HUES64 (cell line): ENCODE data around the gene PCSK6.
"Not testable (repeated sequence)": the region's sequence is repeated elsewhere in the genome, so short reads cannot be mapped to it uniquely, and the experiment has no call there.

Source experiments
- H3K27ac ChIP-seq: 2 replicates; pipeline ENCODE4 v1.7.0; 2013; ENCODE audit warnings: low read depth, low read length, inconsistent platforms
- H3K27me3 ChIP-seq: 2 replicates; pipeline ENCODE4 v1.6.1; 2013; ENCODE audit warnings: mild to moderate bottlenecking, low read length; ENCODE audit not compliant: insufficient read depth
- H3K36me3 ChIP-seq: 2 replicates; pipeline ENCODE4 v1.6.1; 2013; ENCODE audit warnings: mild to moderate bottlenecking, low read length; ENCODE audit not compliant: insufficient read depth
- H3K4me1 ChIP-seq: 2 replicates; pipeline ENCODE4 v1.6.1; 2013; ENCODE audit warnings: mild to moderate bottlenecking, low read length, moderate library complexity; ENCODE audit not compliant: insufficient read depth
- H3K4me3 ChIP-seq: 2 replicates; pipeline ENCODE4 v1.5.1; 2013; ENCODE audit warnings: mild to moderate bottlenecking, low read length, moderate library complexity
- H3K9ac ChIP-seq: 2 replicates; pipeline ENCODE4 v1.6.1; 2013; ENCODE audit warnings: mild to moderate bottlenecking, low read depth, low read length
- H3K9me3 ChIP-seq: 2 replicates; pipeline ENCODE4 v1.6.1; 2013; ENCODE audit warnings: low read depth, low read length; ENCODE audit not compliant: insufficient read depth
- WGBS: fragments of 150-250, 120-280 bp; methylation state at CpG from one replicate; pipeline ENCODE4 v1.1.7; 2013; ENCODE audit warnings: missing lambda C conversion rate; 5-methylcytosine and 5-hydroxymethylcytosine counted together

PCSK6 gene

DNA sequence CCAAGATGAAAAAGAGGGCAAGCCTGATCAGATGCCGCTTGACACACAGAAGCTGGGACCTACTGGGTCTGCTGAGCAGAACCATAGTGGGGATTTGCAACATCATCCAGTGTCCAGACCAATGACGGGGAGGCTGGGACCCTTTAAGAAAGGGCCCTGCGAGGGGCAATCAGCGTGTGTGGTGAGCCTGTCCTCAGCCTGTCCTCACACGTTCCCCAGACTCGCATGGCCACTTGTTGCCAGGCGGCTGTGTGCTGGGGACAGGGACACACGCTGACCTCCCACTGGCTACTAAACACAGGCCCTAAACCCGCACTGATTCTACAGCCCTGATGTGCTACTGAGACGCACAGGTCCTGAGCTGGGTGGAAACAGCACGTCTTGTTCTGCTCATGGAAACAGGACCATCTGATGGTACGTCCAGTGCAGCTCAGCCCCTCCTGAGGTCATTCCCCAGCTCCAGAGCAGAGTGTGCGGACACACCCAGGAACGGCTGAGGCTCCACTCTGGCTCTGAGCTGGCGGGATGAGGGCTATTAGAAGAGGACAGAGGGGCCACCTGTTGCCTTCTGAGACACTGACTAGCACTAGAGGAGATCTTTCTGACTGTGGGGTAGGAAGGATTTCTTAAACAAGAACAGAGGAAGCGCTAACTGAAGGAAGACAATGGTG, 24.4 kb downstream of the PCSK6 start:
- H3K9me3 ChIP-seq: no peaks in the 10 kb centered on the region
- 89% methylated on average over 16 of the region's 16 CpGs for WGBS
- no peak overlapping the region for H3K4me3 ChIP-seq
- H3K4me1 ChIP-seq: no peaks in the 10 kb centered on the region
- no peak overlapping the region for H3K27ac ChIP-seq
- no peaks in the 10 kb centered on the region for H3K36me3 ChIP-seq
- H3K9ac ChIP-seq: no peak overlapping the region
- H3K27me3 ChIP-seq: no peaks in the 10 kb centered on the region

DNA sequence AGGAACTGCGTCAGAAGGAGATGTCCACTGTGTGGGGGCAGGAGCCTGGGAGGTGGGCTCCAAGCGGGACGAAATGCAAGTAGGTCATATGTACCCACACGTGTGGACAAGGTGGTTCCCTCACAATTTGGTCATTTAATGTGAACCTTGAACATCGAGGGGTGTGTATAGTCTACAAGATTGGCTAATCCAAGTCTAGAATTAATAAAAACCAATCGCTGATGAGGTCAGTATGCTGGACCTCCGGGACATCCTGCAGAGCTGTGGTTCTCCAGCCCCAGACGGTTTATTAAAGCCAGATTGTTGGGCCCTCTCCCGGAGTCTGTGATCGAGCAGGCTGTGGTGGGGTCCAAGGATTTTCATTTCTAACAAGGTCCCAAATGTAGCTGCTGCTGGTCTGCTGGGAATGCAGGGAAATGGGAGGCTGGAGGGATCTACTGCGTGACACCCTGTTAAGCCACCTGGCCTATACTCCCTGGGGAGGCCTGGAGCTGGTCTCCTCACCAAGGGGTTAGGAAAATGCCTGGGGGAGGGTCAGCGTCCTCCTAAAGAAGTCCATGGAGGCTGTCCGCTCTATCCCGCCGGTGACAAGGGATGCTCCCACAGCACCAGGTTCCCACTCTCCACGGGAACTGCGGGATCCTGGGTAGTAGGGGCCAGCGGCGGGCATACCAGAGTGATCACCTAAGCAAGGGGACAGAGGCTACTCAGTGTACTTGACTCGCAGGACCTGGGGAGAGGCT, 25.1 kb downstream of the PCSK6 start:
- Histone ChIP-seq H3K36me3 (no peaks in the 10 kb centered on the region), H3K9me3 (no peaks in the 10 kb centered on the region), H3K27ac (no peak overlapping the region), H3K9ac (no peak overlapping the region), H3K27me3 (no peaks in the 10 kb centered on the region), H3K4me1 (no peaks in the 10 kb centered on the region), H3K4me3 (no peak overlapping the region)
- WGBS: 88% methylated on average over 20 of the region's 20 CpGs

DNA sequence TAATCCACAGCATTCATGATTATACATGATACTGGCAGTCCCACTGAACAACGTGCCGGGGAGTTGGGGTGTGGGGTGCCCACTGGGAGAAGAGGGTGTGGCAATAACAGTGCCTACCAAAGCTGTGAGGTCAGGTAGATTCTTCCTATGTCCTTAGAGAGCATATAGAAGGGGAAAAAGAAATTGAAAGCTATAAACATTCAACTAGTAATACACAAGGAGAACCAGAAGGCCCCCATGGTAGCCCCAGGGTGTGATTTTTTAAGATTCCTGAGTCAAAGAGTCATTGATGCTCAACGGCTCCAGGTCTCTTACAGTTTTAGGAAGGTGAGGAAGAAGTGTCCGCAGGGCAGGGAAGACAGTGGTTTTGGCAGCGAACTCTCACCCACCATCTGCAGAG, 25.8 kb downstream of the PCSK6 start:
- H3K4me1 ChIP-seq, H3K9ac ChIP-seq, H3K9me3 ChIP-seq, H3K27ac ChIP-seq, H3K36me3 ChIP-seq, H3K27me3 ChIP-seq, H3K4me3 ChIP-seq: not testable (repeated sequence)
- WGBS: 90% methylated on average over 2 of the region's 5 CpGs

DNA sequence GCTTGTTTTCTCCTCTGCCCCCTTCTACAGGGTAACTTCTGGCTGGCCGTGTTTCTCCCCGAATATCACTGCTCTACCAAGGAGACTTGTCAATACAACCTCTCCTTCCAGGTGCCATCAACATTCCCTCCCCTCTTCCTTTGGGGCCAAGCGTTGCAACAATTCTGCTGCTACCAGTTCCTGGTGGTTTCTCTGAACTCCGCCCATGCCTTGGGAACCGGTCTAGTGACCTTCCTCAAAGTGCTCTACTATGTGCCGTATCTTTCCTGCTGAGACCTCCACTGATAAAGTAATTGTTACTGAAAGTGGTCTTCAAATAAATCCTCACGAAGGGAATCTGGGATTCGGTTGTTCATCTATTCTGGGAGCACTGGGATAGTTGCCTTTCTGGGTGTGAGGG, 26.2 kb downstream of the PCSK6 start:
- Histone ChIP-seq H3K9ac (no peak overlapping the region), H3K4me3 (no peak overlapping the region), H3K27ac (no peak overlapping the region), H3K9me3 (no peaks in the 10 kb centered on the region), H3K36me3 (no peaks in the 10 kb centered on the region), H3K27me3 (no peaks in the 10 kb centered on the region), H3K4me1 (no peaks in the 10 kb centered on the region)
- 73% methylated on average over 7 of the region's 8 CpGs for WGBS

DNA sequence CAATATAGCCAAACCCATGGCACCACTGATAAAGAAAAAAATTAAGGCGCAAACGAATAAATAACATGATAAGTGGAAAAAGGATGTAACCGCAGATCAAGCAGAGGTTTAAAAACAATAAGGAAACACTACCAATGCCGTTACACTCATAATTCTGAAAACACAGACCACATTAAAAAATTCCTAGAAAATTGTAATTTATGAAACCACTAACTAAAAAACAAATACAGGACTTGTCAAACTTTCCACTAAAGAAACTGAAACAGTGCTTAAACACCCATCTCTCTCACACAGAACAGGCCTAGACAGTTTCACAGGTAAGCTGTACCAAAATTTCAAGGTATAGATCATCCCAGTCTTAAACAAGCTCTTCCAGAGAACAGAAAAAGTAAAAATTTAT, 28.4 kb downstream of the PCSK6 start:
- no peaks in the 10 kb centered on the region for H3K27me3 ChIP-seq
- no peak overlapping the region for H3K27ac ChIP-seq
- H3K4me3 ChIP-seq: no peak overlapping the region
- H3K36me3 ChIP-seq: no peaks in the 10 kb centered on the region
- no peaks in the 10 kb centered on the region for H3K9me3 ChIP-seq
- H3K9ac ChIP-seq: no peak overlapping the region
- WGBS: 100% methylated on average over 4 of the region's 4 CpGs
- H3K4me1 ChIP-seq: no peaks in the 10 kb centered on the region

DNA sequence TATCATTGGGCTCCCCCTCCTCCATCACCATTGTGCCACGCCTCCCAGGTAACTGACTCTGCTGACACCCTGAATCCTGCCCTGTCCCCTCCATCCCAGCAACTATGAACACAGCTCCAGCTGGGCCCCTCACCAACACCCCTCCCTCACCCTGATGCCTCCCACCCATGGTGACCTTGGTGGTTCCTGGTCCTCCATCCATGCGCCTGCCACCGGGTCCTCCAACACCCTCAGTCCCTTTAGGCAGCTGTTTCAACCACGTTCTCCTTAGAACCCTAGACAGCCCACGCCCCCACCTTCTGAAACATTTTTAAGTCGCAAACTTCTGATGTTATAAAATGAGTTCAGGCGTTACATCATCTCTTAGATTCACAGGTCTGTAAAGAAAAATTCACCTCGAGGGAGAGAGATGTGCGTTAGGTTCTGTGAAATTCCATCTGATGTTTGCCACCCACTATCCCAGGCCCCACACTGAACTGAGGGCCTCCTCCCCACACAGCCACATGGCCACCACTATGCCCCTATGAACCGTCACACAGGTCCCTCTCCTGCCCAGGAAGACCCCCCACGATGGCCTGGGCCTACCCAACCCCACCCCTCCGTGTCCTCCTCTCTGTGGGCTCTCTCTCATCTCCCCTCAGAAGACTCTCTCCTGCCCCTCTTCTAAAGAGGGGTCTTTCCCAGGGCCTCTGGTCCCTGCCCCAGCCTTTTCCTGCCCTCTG, 29.8 kb downstream of the PCSK6 start:
- 95% methylated on average over 12 of the region's 12 CpGs for WGBS
- Histone ChIP-seq H3K27ac (no peak overlapping the region), H3K4me3 (no peak overlapping the region), H3K9me3 (no peaks in the 10 kb centered on the region), H3K27me3 (no peaks in the 10 kb centered on the region), H3K9ac (no peak overlapping the region), H3K36me3 (no peaks in the 10 kb centered on the region), H3K4me1 (no peaks in the 10 kb centered on the region)

DNA sequence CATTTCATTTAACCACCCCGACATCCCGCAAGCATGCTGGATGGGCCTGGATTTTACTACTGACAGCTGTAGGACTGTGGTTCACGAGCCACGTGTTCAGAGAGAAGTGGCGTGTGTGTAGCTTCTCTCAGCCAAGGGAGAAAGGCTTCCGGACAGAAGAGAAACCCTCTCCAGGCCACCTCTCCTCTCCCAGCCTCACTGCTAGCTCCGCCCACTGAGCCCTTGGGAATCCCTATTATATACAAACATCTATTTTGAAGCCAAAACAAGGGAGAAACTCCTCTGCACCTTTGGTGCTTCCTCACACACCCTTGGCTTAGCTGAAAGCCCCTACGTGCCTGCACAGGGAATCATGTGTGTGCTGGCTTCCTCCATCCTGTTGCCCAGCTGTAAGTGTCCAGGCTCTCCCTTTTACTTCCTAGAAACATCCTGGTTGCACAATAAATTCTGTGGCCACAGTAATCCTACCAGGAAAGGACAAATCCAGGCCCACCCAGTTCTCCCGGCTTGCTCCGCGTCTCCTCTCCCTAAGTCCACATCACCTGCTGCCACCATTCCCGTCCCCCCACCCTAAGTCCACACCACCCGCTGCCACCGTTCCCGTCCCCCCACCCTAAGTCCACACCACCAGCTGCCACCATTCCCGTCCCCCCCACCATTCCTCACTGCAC, 30.5 kb downstream of the PCSK6 start:
- no peak overlapping the region for H3K9ac ChIP-seq
- H3K4me3 ChIP-seq: no peak overlapping the region
- 88% methylated on average over 16 of the region's 16 CpGs for WGBS
- H3K36me3 ChIP-seq: no peaks in the 10 kb centered on the region
- no peaks in the 10 kb centered on the region for H3K4me1 ChIP-seq
- H3K9me3 ChIP-seq: no peaks in the 10 kb centered on the region
- no peaks in the 10 kb centered on the region for H3K27me3 ChIP-seq
- no peak overlapping the region for H3K27ac ChIP-seq

DNA sequence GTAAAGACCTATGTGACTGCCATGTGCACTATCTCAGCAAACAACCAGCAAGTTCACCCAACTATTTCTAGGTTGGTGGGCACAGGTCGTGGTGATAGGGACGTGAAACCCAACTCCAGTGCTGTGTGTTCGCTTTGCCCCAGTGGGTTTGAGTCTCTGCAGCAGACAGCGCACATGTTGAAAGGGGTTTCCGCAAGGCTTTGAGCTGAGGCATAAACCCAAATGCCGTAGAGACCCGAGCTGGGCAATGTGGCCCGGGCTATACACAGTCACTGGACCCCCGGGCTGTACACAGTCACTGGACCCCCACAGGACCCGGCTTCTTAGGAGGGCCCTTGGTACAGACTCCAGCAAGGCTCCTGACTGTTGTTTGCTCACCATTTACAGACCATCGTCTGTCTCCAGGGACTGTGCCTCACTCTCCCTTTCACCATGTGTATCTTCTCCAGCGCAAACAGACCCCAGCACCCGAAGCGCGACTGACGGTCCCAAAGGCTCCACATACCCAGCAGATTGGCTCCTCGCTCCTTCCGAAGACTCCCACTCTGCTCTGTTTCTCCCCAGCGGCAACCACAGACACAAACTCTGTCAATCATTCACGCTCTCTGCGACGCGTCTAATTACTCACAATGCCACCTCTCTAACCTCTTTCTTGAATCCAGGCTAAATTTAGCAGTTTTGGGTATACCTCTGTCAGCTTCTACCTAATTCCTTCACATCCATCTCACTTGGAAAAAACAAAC, 31.2 kb downstream of the PCSK6 start:
- Histone ChIP-seq H3K4me1 (no peaks in the 10 kb centered on the region), H3K36me3 (no peaks in the 10 kb centered on the region), H3K27me3 (no peaks in the 10 kb centered on the region), H3K9ac (no peak overlapping the region), H3K9me3 (no peaks in the 10 kb centered on the region), H3K27ac (no peak overlapping the region), H3K4me3 (no peak overlapping the region)
- 89% methylated on average over 23 of the region's 23 CpGs for WGBS

DNA sequence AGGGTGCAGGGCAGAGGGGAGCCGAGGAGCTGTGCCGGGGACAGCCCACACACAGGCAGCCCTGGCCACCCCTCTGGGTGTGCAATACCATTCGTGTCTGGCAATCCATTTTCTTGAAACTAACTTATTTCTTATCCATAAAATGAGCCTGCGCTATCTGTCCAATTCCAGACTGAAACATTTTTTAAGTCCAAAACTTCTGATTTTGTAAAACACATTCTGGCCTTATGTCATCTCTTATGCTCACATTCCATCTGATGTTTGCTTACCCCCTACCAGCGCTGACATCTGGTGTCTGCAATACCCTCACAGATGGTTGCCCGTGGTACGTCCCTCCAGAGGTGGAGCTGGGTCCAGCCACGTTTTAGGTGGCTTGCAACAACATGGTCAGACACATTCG, 31.8 kb downstream of the PCSK6 start:
- H3K27me3 ChIP-seq: no peaks in the 10 kb centered on the region
- H3K4me3 ChIP-seq: no peak overlapping the region
- no peak overlapping the region for H3K27ac ChIP-seq
- no peaks in the 10 kb centered on the region; the same call in 1 of the 2 replicates for H3K4me1 ChIP-seq
- no peaks in the 10 kb centered on the region for H3K9me3 ChIP-seq
- H3K36me3 ChIP-seq: no peaks in the 10 kb centered on the region
- no peak overlapping the region for H3K9ac ChIP-seq
- 75% methylated on average over 9 of the region's 9 CpGs for WGBS

DNA sequence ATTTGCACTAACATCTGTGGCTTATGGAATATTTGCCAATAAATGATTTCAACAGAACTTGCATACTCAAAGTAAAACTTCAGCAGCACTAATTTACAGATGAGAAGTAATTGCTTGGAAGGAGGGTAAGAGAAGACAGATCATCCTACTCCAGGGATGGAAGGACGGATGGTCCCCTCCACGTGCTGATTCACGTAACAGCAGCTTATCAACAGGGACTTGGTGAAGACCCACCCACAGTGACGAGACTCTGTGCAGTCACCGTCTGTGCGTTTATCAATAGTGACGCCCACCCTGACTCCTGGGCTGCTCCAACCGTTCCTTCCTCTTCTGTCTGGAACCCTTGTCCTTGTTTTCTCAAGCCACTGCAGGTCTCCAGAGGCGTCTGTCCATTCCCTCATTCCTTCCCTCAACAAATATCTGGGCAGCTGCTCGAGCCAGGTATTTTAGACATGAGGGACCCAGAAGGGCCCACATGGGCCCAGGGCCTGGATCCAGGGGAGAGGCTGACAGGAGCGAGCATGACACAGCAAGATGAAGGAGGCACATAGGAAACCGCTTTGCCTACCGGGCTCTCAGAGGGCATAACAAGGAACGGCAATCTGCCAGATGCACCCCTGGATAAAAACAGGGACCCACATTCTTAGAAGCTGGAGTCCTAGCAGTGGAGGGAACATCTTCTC, 33.3 kb downstream of the PCSK6 start:
- H3K36me3 ChIP-seq: no peaks in the 10 kb centered on the region
- WGBS: 94% methylated on average over 14 of the region's 14 CpGs
- H3K4me3 ChIP-seq: no peak overlapping the region
- no peaks in the 10 kb centered on the region; the same call in 1 of the 2 replicates for H3K4me1 ChIP-seq
- H3K27me3 ChIP-seq: no peaks in the 10 kb centered on the region
- H3K9me3 ChIP-seq: no peaks in the 10 kb centered on the region
- no peak overlapping the region for H3K9ac ChIP-seq
- no peak overlapping the region for H3K27ac ChIP-seq
